ENCODE results near the gene PDK2.

The PDK2 gene

DNA sequence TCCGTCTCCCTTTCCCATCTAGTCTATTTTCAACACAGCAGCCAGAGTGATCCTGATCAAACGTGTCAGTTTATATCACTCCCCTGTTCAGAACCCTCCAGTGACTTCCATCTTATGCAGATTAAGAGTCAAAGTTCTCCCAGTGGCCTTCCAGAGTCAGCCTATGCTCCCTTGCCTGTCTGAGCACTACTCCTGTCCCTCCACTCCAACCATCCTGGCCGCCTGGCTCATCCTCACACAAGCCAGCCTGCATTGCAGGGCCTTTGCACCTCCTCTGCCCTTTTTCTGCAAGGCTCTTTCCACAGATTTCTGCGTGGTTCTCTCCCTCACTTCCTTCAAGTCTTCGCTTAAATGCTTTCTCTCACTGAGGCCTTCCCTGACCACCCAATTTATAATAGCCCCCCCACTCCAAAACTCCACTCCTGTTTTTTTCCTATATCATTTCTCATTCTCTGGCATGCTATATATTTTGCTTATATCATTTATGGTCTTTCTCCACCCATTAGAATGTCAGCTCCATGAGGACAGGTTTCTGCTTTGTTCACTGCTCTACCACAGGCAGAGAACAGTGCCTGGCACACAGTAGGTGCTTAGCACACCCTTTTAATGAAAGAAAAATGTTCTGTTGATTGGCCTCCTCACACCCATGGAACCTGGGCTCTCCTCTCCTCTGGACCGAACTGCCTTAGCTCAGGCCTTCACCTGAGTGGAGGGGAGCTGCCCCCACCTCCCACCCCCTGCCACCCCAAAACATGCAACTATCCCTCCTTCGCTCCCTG, 25.5 kb downstream of the PDK2 start:
- no peak for DNase-seq

DNA sequence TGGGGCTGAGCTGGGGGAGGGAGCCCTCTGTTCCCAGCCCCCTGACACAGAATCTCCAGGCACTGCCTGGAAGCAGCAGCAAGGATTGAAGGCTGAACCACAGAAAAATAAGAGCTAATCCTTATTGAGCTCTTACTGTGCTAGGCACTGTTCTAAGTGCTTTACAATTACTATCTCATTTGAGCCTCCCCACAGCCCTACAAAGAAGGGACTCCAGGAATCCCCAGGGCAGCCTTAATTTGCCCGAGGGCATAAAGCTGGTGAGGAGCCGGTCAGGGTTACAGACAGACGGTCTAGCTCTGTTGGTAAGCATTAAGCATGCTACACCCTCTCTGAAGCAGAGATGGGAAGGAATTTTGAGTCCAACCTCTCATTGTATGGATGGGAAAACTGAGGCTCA, 27.8 kb downstream of the PDK2 start:
- DNase-seq, result no peak

DNA sequence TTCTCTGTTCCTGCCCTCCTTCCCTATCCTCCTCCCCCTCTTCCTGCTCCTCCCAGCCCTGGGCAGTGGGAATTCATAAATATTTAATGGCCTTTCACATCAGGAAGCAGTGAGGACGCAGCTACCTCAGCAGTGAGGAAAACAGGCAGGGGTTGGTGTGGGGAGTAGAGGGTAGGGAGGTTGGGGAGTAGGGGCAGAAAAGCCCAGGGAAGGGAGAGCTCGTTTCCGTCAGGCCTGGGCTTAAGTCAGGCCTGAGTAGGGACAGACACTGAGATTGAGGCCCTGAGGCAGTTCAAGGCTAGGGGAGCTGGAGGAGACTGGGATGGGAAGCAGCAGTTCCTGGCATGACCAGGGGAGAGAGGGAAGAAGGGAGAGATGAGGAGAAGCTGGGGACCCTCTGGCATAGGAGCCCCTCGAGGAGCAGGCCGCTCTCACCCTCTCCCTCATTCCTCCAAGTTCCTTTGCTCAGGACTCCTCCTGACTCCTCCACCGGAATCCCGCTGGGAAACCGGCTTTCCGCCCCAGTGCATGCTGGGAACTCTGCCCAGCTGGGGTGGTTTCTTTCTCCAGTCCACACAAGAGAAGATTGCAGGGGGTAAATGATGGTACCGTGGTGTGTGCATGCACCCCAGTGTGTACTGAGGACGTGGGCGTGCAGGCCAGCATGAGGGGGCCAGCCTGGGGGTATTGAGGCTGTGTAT, 28.6 kb downstream of the PDK2 start:
- no peak for DNase-seq

DNA sequence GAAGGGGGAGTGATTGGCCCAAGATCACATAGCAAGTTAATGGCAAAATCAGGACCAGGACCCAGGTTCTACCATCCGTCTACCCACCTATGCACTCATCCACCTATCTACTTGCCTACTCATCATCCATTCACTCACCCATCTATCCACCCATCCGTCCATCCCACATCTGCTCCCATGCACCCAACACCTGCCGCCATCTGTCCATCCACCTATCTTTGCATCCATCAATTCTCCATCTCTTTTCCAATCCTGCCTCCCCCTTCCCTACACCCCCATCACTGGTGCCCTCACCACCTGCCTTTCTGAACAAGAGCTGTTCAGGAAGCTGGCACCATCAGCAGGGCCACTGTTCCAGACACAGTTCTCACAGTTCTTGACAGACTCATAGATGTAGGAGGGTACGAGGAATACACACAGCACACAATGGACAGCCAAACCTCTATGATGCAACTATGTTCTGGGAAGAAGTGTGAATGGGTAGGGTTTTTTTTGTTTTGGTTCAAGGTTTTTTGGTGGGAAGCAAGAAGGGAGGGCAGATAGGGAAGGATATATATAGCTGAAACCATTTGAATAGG, 30.4 kb downstream of the PDK2 start:
- no peak for DNase-seq

DNA sequence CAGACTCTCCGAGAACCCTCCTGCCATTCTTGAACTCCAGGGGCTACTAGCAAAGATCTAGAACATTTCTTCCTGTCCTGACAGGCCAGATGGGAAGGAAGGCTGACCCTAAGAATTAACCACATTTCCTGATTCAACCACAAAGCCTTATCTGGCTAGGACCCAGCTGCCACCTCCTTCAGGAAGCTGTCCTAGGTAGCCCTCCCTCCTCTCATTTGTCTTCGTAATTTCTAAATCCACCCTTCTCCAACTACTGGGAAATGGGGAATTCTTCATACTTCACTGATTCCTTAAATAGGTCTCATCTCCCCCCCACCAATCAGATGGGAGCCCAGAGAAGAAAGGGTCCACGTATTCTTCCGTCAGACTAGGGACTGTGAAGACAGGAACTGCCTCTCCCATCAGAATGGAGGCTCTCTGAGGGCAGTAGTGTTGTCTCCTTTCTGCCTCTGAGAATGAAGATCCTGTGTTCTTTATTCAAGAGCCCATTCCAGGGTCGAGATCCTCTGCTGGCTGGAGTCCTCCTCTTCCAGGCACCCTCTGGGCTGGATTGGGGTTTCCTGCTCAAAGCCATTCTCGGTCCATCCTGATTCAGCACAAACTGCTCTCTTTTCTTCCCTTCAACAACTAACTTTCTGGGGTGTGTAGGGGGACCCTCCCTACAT, 32.7 kb downstream of the PDK2 start:
- DNase-seq, result no peak

DNA sequence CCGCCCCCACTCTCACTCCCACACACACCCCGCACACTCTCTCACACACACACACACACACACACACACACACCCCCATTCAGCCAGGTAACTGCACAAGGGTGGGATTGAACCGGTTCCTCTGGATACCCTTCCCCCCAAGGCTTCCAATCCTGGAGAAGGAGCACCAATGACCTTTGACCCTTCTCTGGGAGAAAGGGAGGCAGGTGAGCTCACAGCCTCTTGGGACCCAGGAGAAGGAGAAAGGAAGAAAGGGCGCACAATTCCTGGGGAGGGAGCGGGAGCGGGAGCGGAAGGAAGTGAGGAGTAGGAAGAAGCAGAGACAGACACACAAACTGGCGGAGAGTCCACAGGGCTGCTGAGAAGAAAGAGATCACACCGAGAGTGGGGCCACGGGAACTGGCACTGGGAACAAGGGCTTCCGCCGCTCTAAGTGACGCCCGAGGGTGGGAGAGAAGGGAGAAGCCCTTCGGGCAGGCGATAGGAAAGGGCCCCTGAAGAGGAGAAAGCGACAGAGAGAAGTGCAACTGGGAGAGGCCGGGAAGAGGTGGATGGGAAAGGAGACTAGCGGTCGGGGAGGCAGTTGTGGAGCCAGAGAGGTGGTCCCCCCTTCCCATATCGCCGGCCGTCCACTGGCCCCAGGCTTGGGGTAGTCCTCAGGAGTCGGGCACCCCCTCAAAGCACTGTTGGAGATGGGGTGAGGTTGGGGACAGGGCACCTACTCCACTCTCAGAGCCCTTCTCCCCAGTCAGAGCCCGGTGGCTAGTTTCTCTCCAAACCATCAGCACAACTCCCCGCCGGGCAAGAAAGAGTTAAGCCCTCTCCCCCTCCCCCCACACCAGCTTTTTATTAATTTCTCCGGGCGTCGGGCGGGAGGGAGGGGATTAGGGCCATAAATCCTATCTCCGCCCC, 33.5 kb downstream of the PDK2 start:
- no peak for DNase-seq

DNA sequence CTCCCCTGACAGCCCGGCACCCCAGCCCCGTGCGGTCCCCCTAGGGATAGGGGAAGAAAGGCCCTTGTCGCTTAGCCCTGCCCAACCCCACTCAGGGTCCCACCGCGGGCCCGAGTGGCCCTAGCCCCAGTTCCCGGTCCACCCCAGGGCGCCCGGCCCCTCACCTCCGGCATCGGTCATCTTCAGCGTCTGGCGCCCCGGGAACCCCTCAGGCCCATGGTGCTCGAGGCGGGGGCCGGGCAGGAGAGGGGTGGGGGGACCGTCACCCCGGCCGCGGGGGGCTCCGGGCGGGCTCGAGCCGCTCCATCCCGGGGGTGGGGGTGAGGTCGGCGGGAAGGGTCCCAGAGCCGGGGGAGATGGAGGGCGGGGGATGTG, 34.2 kb downstream of the PDK2 start:
- DNase-seq, result no peak

DNA sequence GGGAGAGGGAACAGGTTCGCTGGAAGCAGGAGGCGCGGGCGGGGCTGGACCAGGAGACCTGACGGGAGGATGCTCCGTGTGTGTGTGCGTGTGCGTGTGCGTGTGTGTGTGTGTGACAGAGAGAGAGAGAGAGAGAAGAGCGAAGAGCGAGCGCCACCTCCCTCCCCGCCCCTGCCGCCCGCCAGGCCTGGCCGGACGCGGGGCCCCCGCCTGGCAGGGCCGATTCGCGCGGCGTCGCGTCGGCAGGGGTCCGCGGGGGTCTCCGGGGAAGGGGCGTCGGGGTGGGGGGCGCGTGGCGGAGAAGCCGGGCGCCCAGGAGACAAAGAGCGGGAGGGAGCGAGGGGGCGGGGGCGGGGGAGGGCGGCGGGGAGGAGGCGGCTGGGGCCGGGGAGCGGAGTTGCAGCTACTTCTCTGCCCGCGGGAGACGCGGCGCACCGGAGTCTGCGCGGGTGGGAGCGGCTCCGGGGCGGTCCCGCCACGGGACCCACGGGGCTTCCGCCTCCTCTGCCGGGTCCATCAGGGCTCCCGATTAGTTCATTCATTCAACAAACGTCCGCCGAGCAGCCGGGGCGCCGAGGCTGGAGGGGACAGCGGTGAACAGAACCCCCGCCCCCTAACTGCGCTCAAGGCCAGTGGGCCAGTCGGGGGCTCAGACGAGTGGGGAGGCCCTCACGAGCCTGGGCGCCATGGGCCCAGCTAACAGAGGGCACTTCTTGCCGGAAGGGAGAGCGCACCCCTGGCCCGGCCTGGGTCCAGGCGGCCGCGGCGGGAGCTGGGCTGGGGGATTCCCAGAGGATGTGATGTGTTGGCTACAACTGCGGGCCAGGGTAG, 34.8 kb downstream of the PDK2 start, which contains the start of gene SAMD14:
TSS of gene SAMD14 (minus strand) at position 433 of the 831 bp plus-strand sequence. CDS start 5,201 bp downstream, outside the sequence.
- peak; percentile 57 to 64 for DNase-seq

DNA sequence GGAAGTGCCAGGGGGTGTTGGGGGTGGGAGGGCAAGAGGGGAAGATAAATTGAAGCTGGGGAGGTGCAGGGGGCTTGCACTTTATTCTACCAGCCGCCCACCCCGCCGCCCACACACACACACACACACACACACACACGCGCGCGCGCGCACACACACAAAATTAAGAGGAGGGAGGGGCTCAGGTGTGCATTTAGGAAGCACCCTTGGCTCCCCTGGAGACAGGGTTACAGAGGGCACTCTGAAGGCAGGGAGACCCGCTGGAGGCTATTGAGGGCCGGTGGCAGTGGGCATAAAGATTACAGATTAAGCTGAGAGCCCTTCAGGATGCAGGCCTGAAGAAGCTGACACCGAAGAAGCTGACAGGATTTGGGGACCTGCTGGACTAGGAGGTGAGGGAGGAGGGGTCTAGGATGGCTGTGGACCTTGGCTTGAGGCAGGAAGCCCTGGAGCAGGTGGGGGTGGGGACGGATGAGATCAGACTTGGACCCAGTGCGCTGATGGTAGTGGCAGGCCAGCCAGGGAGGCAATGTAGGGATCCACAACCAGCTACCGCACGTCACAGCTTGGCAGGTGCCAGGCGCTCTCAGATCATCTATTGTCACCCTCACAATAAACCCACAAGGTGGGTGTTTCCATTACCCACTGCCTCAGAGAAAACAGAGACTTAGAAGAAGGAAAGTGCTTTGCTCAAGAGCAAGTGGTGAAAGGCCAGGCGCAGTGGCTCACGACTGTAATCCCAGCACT, 35.6 kb downstream of the PDK2 start:
- no peak for DNase-seq

DNA sequence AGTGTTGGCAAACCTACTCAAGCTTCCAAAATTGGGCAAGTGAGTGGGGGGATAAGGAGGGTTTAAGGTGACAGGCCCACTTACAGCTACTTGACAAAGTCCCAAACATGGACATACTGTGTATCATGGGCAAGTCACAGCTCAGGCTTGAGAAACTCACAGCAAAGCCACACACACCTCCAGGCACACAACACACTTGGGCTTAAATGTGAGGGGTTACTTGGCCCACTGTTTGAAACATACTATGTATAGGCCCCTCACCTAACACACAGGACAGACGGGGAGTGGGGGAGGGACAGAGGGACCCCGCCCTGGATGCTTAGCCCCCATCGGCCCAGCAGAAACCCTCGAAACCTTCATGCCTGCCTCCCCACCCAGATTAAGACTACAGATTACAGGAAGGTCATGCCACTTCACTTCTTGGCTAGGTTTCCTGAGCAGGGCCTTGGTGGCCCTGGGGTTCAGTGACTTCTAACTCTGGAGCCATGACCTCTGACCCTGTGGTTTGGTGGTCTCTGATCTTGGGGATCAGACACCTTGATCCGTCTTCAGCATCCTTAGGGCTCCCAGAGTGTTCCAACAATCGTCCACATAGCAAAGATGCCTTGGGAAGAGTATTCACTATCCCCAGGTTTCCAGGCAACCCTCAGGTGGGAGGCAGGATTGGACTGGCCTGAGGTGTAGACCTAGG, 37.1 kb downstream of the PDK2 start:
- no peak for DNase-seq

DNA sequence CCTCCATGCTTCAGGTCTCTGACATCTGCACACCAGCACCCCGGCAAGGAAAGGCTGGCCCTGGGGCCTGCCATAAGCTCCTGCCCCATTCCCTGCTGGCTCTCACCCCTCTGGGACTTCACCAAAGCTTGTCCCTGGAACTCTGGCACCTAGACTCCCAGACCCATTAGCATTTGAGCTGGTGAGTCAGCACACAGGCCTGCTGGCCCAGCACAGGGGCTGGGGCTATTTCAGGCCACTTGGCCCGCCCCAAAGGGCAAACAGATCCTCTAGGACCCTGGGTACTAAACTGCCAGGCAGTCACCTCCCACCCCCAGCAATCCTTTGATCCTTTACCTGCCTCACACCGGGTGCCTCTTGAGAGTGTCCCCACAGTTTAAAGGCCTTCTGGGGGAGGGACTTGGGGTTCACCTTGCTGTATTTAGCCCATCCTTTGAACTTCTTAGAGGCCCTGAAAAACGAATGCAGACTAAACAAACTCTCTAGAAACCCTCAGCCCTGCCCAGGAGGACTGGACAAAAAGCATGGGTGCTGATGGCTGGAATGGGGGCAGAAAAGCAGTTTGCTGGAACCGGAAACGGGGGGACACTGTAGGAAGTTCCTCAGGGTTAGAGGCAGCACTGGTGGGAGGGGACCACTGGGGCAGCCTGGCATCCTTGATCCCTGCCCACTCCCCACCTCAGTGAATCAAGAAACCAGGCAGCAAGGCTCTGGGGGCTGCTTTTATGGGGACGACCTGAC, 38.0 kb downstream of the PDK2 start:
- no peak for DNase-seq

DNA sequence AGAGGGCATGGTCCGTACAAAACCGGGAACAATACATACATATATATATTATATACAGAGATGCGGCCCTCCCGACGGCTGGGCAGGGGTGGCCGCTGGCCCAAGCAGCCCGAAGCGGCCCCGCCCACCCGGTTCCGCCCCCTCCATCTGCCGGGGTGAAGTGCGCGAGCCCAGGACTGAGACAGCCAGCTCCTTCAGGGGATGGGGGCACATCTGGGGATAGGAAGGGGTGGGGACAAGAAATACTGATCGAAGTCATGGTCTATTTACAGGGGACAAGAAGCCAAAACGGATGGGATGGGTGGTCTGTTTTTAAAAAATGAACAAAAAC, 38.6 kb downstream of the PDK2 start:
- no peak for DNase-seq

DNA sequence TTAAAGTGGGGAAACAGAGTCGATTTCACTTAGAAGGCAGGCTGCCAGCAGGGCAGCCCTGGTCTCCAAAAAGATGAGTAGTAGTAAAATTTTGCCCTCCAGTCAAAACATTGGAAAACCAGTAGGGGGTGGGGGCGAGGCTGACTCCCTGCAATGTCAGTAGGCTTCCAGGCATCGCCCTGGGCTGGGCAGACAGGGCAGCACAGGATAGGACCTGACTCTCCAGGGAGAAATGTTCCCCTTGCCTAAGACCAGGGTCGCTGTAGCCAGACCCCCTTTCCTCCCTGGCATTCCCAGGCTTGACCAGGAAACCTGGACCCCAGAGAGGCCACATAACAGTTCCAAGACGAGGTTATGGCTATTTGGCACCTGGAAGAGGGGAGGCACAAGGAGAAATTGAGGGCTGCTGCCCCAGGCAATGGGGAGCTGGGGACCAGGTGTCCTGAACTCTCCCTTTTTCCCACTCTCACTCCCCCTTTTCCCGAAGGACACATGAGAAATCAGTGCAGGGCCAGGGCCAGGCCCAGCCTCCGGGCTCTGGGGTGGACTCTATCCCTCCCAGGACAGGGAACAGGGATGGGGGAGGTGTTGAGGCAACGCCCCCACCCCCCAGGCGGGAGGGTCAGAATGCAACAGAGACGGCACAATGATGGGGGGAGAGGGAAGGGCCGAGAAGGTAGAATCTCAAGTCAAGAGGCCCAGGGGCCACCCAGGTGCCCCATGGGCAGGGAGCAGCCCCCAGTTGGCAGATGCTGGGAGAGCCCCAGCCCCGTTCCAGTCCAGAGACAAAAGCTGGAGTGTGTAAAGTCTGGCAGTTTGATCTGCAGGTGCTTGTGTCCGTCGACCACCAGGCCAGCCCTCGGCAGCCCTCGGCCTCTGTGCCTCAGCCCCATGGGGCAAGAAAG, 39.3 kb downstream of the PDK2 start:
- DNase-seq, result no peak

DNA sequence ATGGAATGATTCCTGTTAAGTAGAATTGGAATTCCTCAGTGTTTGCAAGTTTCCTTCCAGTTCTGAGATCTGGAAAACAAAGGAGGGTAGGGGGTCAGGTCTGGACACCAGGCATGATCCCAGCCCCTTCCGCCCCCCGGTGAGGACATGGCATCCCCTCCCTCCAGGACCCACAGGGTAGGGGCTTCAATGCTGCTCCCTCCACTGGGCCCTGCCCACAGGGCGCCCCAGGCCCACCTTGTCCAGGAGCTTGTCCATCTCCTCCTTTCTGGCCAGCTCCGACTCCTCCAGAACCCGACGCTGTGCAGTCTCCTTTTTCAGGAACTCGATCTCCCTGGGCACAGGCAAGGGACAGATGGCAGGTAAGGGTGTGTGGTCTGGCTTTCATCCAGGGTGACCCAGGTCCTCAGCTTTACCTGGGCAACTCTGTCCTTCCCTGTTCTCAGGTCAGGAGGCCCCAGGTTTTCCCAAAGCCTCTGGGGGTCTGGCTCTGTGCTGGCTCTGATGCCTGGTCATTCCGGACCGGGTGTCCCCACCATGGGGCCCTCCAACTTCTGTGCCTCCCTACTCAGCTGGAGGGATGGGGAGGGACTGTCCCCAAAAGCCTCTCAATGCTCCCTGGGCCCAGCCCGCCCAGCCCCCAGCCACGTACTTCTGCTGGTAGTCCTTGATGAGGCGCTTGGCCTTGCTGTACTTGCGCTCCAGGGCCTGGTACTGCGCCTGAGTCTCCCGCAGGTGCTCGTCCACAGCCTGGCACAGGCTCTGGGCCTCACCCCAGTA, 40.4 kb downstream of the PDK2 start:
- DNase-seq, result no peak

DNA sequence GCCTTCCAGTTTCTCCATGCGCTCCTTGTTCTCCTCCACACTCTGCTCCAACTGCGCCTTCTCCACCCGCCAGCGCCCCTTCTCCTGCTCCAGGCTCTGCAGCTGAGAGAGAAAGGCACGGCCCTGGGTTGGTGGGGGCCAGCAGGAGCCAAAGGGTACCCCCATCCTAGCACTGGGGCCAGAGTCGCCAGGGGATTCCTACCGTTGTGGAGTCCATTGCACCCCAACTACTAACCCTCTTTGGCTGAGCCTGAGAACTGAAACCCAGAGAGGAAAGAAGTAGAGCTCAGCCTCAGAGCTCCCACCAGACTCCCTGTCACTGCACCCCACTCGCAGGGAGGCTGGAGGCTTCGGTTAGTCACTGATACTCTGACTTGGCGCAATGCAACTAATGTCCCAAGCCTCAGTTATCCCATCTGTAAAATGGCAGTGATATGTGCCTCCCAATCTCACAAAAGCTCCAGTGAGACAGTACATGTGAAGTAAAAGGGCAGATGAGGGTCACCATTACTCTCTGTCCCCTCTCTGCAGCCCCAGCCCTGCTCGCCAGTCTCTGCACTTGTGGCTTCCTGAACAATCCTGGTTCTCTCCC, 41.0 kb downstream of the PDK2 start:
- no peak for DNase-seq

DNA sequence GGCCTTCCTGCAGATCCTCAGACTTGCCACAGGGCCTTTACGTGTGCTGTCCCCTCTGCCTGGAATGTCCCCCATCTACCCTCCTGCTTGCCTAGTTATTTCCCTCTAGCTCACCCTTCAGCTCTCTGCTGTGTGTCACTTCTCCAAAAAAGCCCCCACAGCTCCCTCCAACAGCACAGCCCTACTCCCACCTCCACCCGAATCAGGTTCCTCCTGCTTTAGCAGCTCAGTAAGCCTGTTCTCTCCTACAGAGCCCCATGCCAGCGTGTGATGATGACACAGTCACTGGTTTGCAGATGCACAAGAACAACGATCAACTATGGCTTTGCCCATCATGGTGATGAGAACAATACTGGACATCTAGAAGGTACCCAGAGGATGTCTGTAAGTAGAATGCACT, 41.9 kb downstream of the PDK2 start:
- DNase-seq, result peak; percentile 56 to 92

DNA sequence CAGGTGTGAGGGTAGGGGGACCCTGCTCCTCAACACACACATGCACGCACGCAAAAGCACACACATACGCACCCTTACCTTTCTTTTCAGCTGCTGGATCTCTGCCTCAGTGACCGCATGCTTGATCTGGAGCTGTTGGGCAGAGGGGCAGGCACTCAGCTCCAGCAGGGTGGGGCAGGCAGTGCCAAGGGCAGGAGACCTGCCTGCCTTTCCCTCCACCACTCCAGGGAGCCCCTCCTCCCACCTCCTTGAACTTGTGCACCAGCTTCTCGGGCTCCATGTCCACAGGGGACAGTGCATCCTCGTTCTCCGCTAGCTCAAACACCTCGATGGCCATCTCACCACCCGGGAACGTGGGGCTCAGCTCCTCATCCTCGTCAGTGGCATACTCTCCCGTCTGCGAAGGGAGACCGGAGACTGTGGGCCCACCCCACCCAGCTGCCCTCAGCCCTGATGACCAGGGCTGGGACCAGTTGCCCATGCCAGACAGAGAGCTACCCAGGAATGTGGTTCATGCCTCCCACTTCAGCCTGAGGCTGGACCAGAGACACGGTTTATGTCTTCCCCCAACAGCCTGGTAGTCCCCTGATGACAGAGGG, 44.1 kb downstream of the PDK2 start:
- no peak for DNase-seq

All from inflammatory macrophage treated with lipopolysaccharide for 1 hour (primary cell).